Adrenal gland (tissue), 12 donors: Measurements from ENCODE around the gene PAGR1. TPM values are rescaled to one million over a fixed set of nuclear protein-coding genes. Genes with fewer than 3 reads are reported as not detected.

ENCODE experiments used
- DNase-seq, 7 donors: peaks; one replicate each; pipeline ENCODE4 v3.0.0-alpha.2; 2019 to 2020
- H3K27ac ChIP-seq, 5 donors: fragments of 200-600 bp; sonication (generic) in 4 of 5; 1 replicate in 3 of 5; 2 replicates in 2 of 5; pipeline versions ENCODE4 v1.5.1 to v1.8.0; 2016 to 2020; ENCODE audit warnings: mild to moderate bottlenecking in 1 of 5
- H3K27me3 ChIP-seq: fragments of 200-600 bp; 2 replicates; pipeline ENCODE4 v1.8.0; 2021
- H3K36me3 ChIP-seq, 2 donors: fragments of 200-600 bp; replicated peaks in 1 of 2; 1 replicate in 1 of 2; 2 replicates in 1 of 2; pipeline versions ENCODE4 v1.5.1 to v1.8.0; 2018 to 2022
- H3K4me1 ChIP-seq, 2 donors: fragments of 200-600 bp; replicated peaks in 1 of 2; 1 replicate in 1 of 2; 2 replicates in 1 of 2; pipeline versions ENCODE4 v1.5.1 to v1.8.0; 2018 to 2021
- H3K4me3 ChIP-seq, 4 donors: fragments of 200-600 bp; sonication (generic) in 3 of 4; one replicate each; pipeline ENCODE4 v1.5.1; 2016 to 2018
- H3K9me3 ChIP-seq, 3 donors: fragments of 200-600 bp; sonication (generic) in 1 of 3; replicated peaks in 1 of 3; 1 replicate in 2 of 3; 2 replicates in 1 of 3; pipeline versions ENCODE4 v1.5.1 to v1.8.0; 2016 to 2021
- POLR2A ChIP-seq, 2 donors: fragments of 450-650 bp; IDR thresholded peaks; one replicate each; pipeline ENCODE4 v1.6.1; 2017; ENCODE audit warnings: antibody characterized with exemption in 2 of 2, mild to moderate bottlenecking in 2 of 2, moderate library complexity in 1 of 2
- WGBS, 4 donors: extraction: QIAGEN DNeasy Blood & Tissue Kit in 2 of 4; methylation state at CpG; one replicate each; pipeline versions ENCODE4 v1.1.5 to v1.1.7; 2013 to 2017; 5-methylcytosine and 5-hydroxymethylcytosine counted together
- intact Hi-C, 2 donors: fragments of 100-400 bp; cut with DNase I; formaldehyde crosslinking; loops; one replicate each; pipeline versions ENCODE4 v1.14.1 to v1.15.0; 2022 to 2023
- polyA plus RNA-seq, 3 donors: library from polyadenylated mRNA; stranded (reverse); fragments of 200-250 nt in 2 of 3; fragments of 350-450 nt in 1 of 3; fragmentation: Illumina TruSeq in 1 of 3; extraction: RNeasy Lipid Tissue Mini Kit (QIAGEN cat#74804) in 1 of 3; gene quantifications; one replicate each; pipeline ENCODE4 v1.2.3, GENCODE V29; 2013 to 2014
- total RNA-seq, 9 donors: library from RNA; depleted of rRNA in 4 of 9; stranded (reverse); fragments of >200 nt in 4 of 9; fragments of 120-200 nt in 1 of 9; fragmentation: NEBNext Ultra II Directional in 1 of 9; extraction: Animal tissue kit (Norgen Biotek cat#: 25700) in 1 of 9; gene quantifications; one replicate each; pipeline versions ENCODE4 v1.1.0 to v1.2.4, GENCODE V29; 2013 to 2023
- TF ChIP-seq, protein P1 (sequence below), 6 experiments: fragments of 450-650 bp in 4 of 6; fragments of 200-600 bp in 2 of 6; sonication (generic) in 1 of 6; IDR thresholded peaks; 1 replicate in 5 of 6; 2 replicates in 1 of 6; pipeline versions ENCODE4 v1.5.1 to v1.8.0; 2016 to 2021; ENCODE audit warnings: antibody characterized with exemption in 6 of 6, mild to moderate bottlenecking in 2 of 6, moderate library complexity in 1 of 6
- donor health status: healthy with polysubstance abuse.
- donor health status: Bipolar disorder and iron deficiency.
- donor health status: DM: yes; HTN: yes; CAD: no.
- donor health status: DM: no; HTN: no; CAD: no.
- donor health status: DM: no; HTN: no; CAD: no.
- donor health status: DM: yes; HTN: yes; CAD: no.

The PAGR1 gene
- total and polyA plus RNA-seq, 12 donors = 14.2 to 89.1 (median 39.8) TPM

DNA sequence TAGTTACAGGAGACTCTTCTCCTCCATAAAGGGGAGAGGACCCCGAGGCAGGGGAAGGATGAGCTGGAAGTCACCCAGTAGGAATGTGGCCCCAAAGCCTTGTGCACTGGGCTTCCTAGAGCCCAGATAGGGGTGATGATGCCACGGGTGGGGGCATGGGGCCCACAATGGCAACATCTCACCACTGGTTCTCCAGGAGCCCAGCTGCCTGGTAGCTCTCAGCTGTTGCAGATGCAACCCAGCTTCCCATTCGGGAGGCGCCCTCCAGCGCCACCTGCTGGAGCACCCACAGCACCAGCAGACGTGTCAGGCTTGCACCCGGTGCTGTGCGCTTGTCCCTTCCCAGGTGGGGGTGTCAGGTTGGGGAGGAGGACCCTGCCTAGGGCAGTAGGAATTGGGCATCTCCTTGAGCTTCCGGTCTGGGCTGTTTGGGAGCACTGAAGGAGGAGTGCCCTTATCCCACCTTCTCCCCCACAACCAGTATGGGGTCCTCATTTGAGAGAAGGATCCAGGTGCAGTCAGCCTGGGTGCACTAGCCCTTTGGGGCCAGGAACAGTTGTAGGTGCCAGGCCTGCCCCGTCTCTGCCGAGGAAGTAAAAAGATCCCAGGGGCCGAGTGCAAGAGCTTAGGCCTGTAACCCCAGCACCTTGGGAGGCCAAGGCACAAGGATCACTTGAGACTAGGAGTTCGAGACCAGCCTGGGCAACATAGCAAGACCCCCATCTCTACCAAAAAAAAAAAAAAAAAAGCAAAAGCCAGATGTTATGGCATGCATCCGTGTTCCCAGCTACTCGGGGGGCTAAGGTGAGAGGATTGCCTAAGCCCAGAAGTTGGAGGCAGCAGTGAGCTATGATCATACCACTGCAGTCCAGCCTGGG, 32.7 kb downstream of the PAGR1 start:
- Histone ChIP-seq H3K36me3 (peaks cover 0 to 47% of the 10 kb centered on the region in 2 donors), H3K4me3 (no peak overlapping the region), H3K27me3 (no peaks in the 10 kb centered on the region), H3K27ac (peak overlapping the region in 2 of 5 donors; percentile 44 to 65), H3K4me1 (peaks cover 4 to 5% of the 10 kb centered on the region in 2 donors), H3K9me3 (no peaks in the 10 kb centered on the region)
- WGBS, 4 donors = 36 to 74% (median 42%) methylated on average over 8 to 15 of the region's 15 CpGs
- TF ChIP-seq, protein P1, sequence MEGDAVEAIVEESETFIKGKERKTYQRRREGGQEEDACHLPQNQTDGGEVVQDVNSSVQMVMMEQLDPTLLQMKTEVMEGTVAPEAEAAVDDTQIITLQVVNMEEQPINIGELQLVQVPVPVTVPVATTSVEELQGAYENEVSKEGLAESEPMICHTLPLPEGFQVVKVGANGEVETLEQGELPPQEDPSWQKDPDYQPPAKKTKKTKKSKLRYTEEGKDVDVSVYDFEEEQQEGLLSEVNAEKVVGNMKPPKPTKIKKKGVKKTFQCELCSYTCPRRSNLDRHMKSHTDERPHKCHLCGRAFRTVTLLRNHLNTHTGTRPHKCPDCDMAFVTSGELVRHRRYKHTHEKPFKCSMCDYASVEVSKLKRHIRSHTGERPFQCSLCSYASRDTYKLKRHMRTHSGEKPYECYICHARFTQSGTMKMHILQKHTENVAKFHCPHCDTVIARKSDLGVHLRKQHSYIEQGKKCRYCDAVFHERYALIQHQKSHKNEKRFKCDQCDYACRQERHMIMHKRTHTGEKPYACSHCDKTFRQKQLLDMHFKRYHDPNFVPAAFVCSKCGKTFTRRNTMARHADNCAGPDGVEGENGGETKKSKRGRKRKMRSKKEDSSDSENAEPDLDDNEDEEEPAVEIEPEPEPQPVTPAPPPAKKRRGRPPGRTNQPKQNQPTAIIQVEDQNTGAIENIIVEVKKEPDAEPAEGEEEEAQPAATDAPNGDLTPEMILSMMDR (IDR thresholded peaks at IDR 0.05) = peak; percentile 86 to 95 (median 88)
- no peak for TF ChIP-seq POLR2A (IDR thresholded peaks at IDR 0.05)
- intact Hi-C loops = loop anchor here in 1 of 2 donors (2.0 kb wide), 1 partner anchor 30 kb away; no protein-coding TSS in a partner anchor
- DNase-seq = peak; percentile 77 to 89 (median 84)

DNA sequence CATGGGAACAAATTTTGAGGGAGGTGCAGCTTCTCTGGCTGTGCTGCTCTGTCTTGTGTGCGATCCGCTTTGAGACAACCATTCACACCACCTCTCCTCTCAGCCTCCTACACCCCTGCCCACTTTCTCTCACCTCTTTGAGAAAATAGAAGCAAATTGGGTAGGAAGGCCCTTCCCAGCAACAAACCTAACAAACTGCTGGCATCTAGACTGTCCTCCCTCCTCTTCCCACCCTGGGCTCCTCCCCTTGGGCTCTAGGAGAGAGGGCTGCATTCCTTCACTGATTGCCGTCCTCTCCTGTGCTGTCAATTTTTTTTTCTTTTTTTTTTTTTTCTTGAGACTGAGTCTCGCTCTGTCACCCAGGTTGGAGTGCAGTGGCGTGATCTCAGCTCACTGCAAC, 33.6 kb downstream of the PAGR1 start:
- Histone ChIP-seq H3K27me3 (no peaks in the 10 kb centered on the region), H3K27ac (peak overlapping the region in 2 of 5 donors; percentile 8 to 65), H3K9me3 (no peaks in the 10 kb centered on the region), H3K36me3 (peaks cover 0 to 38% of the 10 kb centered on the region in 2 donors), H3K4me1 (peaks cover 3 to 4% of the 10 kb centered on the region in 2 donors), H3K4me3 (no peak overlapping the region)
- peak in 3 of 7 donors; percentile 46 to 56 (median 48) for DNase-seq
- no peak for TF ChIP-seq POLR2A (IDR thresholded peaks at IDR 0.05)
- TF ChIP-seq, protein P1 (IDR thresholded peaks at IDR 0.05) = no peak
- intact Hi-C loops = loop anchor here in 1 of 2 donors (2.0 kb wide), 1 partner anchor 31 kb away; no protein-coding TSS in a partner anchor
- WGBS, 4 donors = 57 to 69% (median 64%) methylated on average over 3 to 5 of the region's 5 CpGs

DNA sequence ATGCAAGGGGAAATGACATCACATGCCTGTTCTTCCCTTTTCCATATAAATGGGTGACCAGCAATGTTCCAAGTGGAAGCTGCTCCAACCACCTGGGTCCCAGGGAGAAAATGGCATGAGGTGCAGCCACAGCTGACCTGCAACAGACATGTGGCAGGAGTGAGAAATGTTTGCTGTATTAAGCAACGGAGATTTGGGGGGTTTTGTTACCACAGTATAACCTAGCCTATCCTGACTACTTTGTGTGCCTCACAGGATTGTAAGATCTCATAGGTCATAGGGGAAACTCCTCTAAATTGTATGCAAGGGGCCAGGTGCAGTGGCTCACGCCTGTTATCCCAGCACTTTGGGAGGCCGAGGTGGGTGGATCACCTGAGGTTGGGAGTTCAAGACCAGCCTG, 35.0 kb downstream of the PAGR1 start:
- no peak overlapping the region for H3K4me3 ChIP-seq
- no peak for DNase-seq
- TF ChIP-seq, protein P1 (IDR thresholded peaks at IDR 0.05) = no peak
- no peak for TF ChIP-seq POLR2A (IDR thresholded peaks at IDR 0.05)
- H3K27ac ChIP-seq = no peak overlapping the region
- H3K9me3 ChIP-seq = no peaks in the 10 kb centered on the region
- no peaks in the 10 kb centered on the region for H3K4me1 ChIP-seq
- peaks cover 0 to 24% of the 10 kb centered on the region in 2 donors for H3K36me3 ChIP-seq
- WGBS, 4 donors = 78 to 94% (median 87%) methylated on average over 3 of the region's 3 CpGs
- H3K27me3 ChIP-seq = no peaks in the 10 kb centered on the region
- intact Hi-C loops = no loop called here

DNA sequence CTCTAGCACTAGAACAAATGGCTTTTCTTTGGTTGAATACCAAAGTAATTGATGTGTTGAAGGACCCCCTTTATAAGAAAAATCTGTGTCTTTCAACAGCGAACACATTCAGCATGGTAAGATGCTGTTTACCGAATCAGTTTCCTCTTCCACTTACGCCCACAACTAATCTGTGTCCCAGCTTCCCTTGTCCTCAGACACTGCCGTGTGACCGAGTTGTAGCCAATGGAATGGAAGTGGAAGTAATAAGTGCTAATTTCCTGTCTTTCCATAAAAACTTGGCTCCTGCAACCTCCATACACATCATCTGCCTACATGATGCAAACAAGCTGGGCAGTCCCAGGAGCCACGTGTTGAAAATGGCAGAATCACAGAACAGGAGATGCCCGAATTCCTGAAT, 36.7 kb downstream of the PAGR1 start:
- peak in 4 of 7 donors; percentile 23 to 64 (median 38) for DNase-seq
- intact Hi-C loops = no loop called here
- no peaks in the 10 kb centered on the region for H3K9me3 ChIP-seq
- H3K36me3 ChIP-seq = peaks cover 0 to 7% of the 10 kb centered on the region in 2 donors
- no peak overlapping the region for H3K4me3 ChIP-seq
- WGBS, 4 donors = 58 to 68% (median 62%) methylated on average over 7 of the region's 7 CpGs
- TF ChIP-seq, protein P1 (IDR thresholded peaks at IDR 0.05) = no peak
- TF ChIP-seq POLR2A (IDR thresholded peaks at IDR 0.05) = no peak
- no peaks in the 10 kb centered on the region for H3K27me3 ChIP-seq
- H3K27ac ChIP-seq = no peak overlapping the region
- peaks cover 0 to 12% of the 10 kb centered on the region in 2 donors for H3K4me1 ChIP-seq
